Uterus (tissue), 4 donors: ENCODE data around the gene PARD3. TPM values are rescaled to one million over a fixed set of nuclear protein-coding genes. Genes with fewer than 3 reads are reported as not detected.

Source experiments
- DNase-seq, 2 donors: peaks; one replicate each; pipeline ENCODE4 v3.0.0-alpha.2; 2019 to 2020
- H3K27ac ChIP-seq, 2 donors: fragments of 200-600 bp; sonication (generic); 1 replicate in 1 of 2; 2 replicates in 1 of 2; pipeline ENCODE4 v1.5.1; 2016 to 2018
- H3K27me3 ChIP-seq, 2 donors: fragments of 200-600 bp; sonication (generic); one replicate each; pipeline ENCODE4 v1.5.1; 2018 to 2019; ENCODE audit warnings: control low read depth in 1 of 2
- H3K36me3 ChIP-seq, 2 donors: fragments of 200-600 bp; sonication (generic); one replicate each; pipeline ENCODE4 v1.5.1; 2019; ENCODE audit warnings: control low read depth in 1 of 2
- H3K4me1 ChIP-seq, 2 donors: fragments of 200-600 bp; sonication (generic); one replicate each; pipeline ENCODE4 v1.5.1; 2018 to 2019; ENCODE audit warnings: control low read depth in 1 of 2
- H3K4me3 ChIP-seq, 2 donors: fragments of 200-600 bp; sonication (generic); 1 replicate in 1 of 2; 2 replicates in 1 of 2; pipeline ENCODE4 v1.5.1; 2018 to 2019; ENCODE audit warnings: mild to moderate bottlenecking in 1 of 2
- H3K9me3 ChIP-seq, 2 donors: fragments of 200-600 bp; sonication (generic); one replicate each; pipeline ENCODE4 v1.5.1; 2019; ENCODE audit warnings: control low read depth in 1 of 2
- POLR2A ChIP-seq, 2 donors: fragments of 450-650 bp; IDR thresholded peaks; one replicate each; pipeline ENCODE4 v1.6.1; 2016; ENCODE audit warnings: antibody characterized with exemption in 2 of 2, mild to moderate bottlenecking in 1 of 2, moderate library complexity in 1 of 2
- intact Hi-C: fragments of 100-400 bp; cut with DNase I; formaldehyde crosslinking; loops from one replicate; pipeline ENCODE4 v1.15.1; 2023; ENCODE audit warnings: low total_unique reads
- total RNA-seq, 4 donors: library from RNA; depleted of rRNA in 3 of 4; stranded (reverse); fragments of >200 nt in 3 of 4; gene quantifications; one replicate each; pipeline versions ENCODE4 v1.1.0 to v1.2.4, GENCODE V29; 2014 to 2023
- TF ChIP-seq, protein P1 (sequence below), 4 experiments: fragments of 200-600 bp in 2 of 4; fragments of 450-650 bp in 2 of 4; sonication (generic) in 2 of 4; IDR thresholded peaks; one replicate each; pipeline ENCODE4 v1.5.1; 2016 to 2019; ENCODE audit warnings: antibody characterized with exemption in 4 of 4, mild to moderate bottlenecking in 2 of 4, moderate library complexity in 1 of 4
- donor health status: DM: yes; HTN: yes; CAD: no.

The PARD3 gene
- total RNA-seq, 4 donors from 2014 or later: 42.1 to 96.1 (median 51.5) TPM

DNA sequence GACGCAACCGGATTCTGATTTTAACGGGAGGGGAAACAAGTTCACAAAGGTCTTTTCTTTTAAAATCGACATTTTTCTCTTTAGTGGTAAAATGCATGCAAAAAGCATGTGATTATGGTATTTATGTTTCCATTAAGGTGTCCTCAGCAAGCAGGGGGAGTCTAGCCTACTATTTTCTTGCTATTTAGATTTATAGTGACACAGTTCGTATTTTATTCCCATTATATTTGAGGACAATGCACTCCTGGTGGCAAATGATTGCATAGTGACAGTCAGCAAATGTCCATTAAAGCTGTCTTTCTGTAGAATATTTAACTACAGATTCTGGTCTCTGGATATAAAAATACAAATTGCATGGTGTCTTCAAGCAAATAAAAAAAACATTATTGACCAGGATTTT lies 554.2 kb downstream of the PARD3 start:
- intact Hi-C loops: no loop called here
- H3K9me3 ChIP-seq: no peaks in the 10 kb centered on the region
- H3K27ac ChIP-seq: no peak overlapping the region
- no peaks in the 10 kb centered on the region for H3K27me3 ChIP-seq
- no peaks in the 10 kb centered on the region for H3K4me1 ChIP-seq
- no peak overlapping the region for H3K4me3 ChIP-seq
- TF ChIP-seq, protein P1, sequence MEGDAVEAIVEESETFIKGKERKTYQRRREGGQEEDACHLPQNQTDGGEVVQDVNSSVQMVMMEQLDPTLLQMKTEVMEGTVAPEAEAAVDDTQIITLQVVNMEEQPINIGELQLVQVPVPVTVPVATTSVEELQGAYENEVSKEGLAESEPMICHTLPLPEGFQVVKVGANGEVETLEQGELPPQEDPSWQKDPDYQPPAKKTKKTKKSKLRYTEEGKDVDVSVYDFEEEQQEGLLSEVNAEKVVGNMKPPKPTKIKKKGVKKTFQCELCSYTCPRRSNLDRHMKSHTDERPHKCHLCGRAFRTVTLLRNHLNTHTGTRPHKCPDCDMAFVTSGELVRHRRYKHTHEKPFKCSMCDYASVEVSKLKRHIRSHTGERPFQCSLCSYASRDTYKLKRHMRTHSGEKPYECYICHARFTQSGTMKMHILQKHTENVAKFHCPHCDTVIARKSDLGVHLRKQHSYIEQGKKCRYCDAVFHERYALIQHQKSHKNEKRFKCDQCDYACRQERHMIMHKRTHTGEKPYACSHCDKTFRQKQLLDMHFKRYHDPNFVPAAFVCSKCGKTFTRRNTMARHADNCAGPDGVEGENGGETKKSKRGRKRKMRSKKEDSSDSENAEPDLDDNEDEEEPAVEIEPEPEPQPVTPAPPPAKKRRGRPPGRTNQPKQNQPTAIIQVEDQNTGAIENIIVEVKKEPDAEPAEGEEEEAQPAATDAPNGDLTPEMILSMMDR (IDR thresholded peaks at IDR 0.05): no peak
- no peak for TF ChIP-seq POLR2A (IDR thresholded peaks at IDR 0.05)
- H3K36me3 ChIP-seq: no peaks in the 10 kb centered on the region
- DNase-seq: no peak

DNA sequence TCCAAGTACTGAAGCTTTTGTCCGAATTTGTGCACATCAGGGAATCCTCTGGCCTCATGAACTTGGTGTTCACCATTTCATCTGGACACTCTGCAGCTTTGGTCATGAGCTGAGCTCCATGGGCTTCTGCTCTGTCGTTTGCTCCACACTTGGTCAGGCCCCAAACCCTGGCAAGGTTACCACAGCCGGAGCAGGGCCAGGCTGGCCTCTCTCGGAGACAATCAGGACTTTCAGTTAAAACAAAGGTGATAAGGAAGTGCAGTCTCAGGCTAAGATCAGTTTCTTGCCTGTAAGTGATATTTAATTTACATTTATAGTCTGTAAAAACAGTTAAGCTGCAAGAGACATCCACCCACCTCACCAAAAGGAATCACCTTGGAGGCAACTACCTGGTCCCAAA lies 558.9 kb downstream of the PARD3 start:
- H3K4me3 ChIP-seq: no peak overlapping the region
- TF ChIP-seq, protein P1 (IDR thresholded peaks at IDR 0.05): no peak
- TF ChIP-seq POLR2A (IDR thresholded peaks at IDR 0.05): no peak
- no peaks in the 10 kb centered on the region for H3K4me1 ChIP-seq
- no peaks in the 10 kb centered on the region for H3K9me3 ChIP-seq
- no peaks in the 10 kb centered on the region for H3K27me3 ChIP-seq
- no peaks in the 10 kb centered on the region for H3K36me3 ChIP-seq
- DNase-seq: no peak
- H3K27ac ChIP-seq: no peak overlapping the region
- intact Hi-C loops: no loop called here

DNA sequence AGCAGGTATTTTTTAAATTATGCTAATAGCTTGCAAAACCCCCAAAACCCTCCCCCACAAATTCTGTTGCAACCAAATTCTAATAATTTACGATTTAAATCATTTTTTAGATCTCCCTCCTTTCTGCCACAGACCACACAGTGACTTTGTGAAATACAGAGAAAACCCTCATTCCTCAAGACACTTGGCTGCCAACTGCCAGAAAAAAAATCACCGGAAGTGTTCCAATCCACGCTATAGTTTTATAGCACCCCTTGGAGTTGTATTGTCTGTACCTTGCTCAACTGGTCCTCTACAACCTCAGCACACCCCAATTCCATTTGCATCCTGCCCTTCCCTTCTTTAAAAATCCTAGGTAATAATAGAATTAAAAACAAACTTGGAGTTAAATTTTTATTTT lies 560.1 kb downstream of the PARD3 start:
- Histone ChIP-seq H3K9me3 (no peaks in the 10 kb centered on the region), H3K27me3 (no peaks in the 10 kb centered on the region), H3K4me3 (no peak overlapping the region), H3K27ac (no peak overlapping the region), H3K36me3 (no peaks in the 10 kb centered on the region), H3K4me1 (no peaks in the 10 kb centered on the region)
- intact Hi-C loops: no loop called here
- DNase-seq: no peak
- TF ChIP-seq POLR2A (IDR thresholded peaks at IDR 0.05): no peak
- TF ChIP-seq, protein P1 (IDR thresholded peaks at IDR 0.05): no peak

DNA sequence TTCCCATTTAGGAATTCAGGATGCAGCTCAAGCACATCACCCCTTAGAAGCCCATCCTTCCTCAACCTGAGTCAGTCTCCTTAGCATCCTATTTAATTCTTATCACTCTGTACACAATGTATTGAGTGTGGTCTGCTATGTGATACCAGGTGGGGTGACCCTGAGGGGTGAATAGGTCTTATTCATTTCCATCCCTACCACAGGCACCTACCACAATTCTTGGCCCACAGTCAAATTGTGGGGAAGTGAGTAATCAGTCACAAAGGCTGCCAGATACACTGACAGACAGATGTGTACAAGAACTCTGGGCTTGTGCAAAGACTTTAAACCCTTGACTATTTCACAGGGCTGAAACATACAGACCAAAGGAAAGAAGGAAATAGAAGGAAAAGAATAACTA lies 560.5 kb downstream of the PARD3 start:
- no peak for DNase-seq
- Histone ChIP-seq H3K27me3 (no peaks in the 10 kb centered on the region), H3K36me3 (no peaks in the 10 kb centered on the region), H3K9me3 (no peaks in the 10 kb centered on the region), H3K4me1 (no peaks in the 10 kb centered on the region), H3K27ac (no peak overlapping the region), H3K4me3 (no peak overlapping the region)
- intact Hi-C loops: no loop called here
- no peak for TF ChIP-seq POLR2A (IDR thresholded peaks at IDR 0.05)
- TF ChIP-seq, protein P1 (IDR thresholded peaks at IDR 0.05): no peak

DNA sequence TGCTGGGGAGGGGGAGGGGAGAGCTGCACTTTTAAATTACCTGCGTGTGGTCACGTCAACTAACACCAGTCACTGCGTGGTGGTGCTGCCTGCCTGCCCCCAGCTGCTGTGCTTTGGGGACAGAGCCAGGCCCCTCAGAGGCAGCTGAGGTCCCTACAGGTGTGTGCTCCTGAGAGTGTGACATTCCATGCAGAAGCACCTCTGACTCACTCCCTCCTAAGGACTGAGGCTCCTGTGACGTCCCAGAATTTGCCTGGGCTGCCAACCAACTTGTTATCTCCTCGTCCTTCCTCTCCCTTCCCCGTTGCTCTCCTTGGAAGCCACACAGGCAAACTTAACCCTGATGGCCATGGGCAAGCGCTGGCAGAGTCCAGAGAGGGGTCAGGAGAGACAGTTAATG lies 563.0 kb downstream of the PARD3 start:
- intact Hi-C loops: no loop called here
- no peak for DNase-seq

More for the DNA sequence above, 563.0 kb downstream of the PARD3 start:
- no peak overlapping the region for H3K27ac ChIP-seq
- no peak for TF ChIP-seq POLR2A (IDR thresholded peaks at IDR 0.05)
- TF ChIP-seq, protein P1 (IDR thresholded peaks at IDR 0.05): no peak
- H3K36me3 ChIP-seq: no peaks in the 10 kb centered on the region
- no peaks in the 10 kb centered on the region for H3K9me3 ChIP-seq
- no peaks in the 10 kb centered on the region for H3K27me3 ChIP-seq
- no peaks in the 10 kb centered on the region for H3K4me1 ChIP-seq
- no peak overlapping the region for H3K4me3 ChIP-seq
